Measurements from ENCODE around the gene COL24A1. TPM values are rescaled to one million over a fixed set of nuclear protein-coding genes. Genes with fewer than 3 reads are reported as not detected.

Gene COL24A1
- total RNA-seq, 1 experiment from 2014 or later: not detected

Other genes starting within 250 kb of the COL24A1 start
- gene ODF2L, start 239.6 kb upstream of the COL24A1 start, total RNA-seq (2014; rRNA removed; shearing (Covaris generic); ENCODE audit: low replicate concordance): 6.7 and 38.3 TPM in 2 replicates